Lower leg skin (tissue), 4 donors: ENCODE measurements around the gene RSAD2. TPM values are rescaled to one million over a fixed set of nuclear protein-coding genes. Genes with fewer than 3 reads are reported as not detected.
A peak's percentile ranks its signal among the peaks of the same experiment; 100 is the strongest.
"Not testable (repeated sequence)": the region's sequence is repeated elsewhere in the genome, so short reads cannot be mapped to it uniquely, and the experiment has no call there.

ENCODE experiments used
- DNase-seq, 2 donors: peaks; one replicate each; pipeline ENCODE4 v3.0.0-alpha.2; 2019; ENCODE audit warnings: low spot score in 2 of 2
- H3K4me3 ChIP-seq: fragments of 200-600 bp; sonication (generic); 2 replicates; pipeline ENCODE4 v1.5.1; 2017; ENCODE audit warnings: mild to moderate bottlenecking, low read depth; ENCODE audit not compliant: poor library complexity, severe bottlenecking
- POLR2A ChIP-seq, 2 donors: fragments of 450-650 bp; IDR thresholded peaks; one replicate each; pipeline ENCODE4 v1.6.1; 2016 to 2017; ENCODE audit warnings: antibody characterized with exemption in 2 of 2, mild to moderate bottlenecking in 1 of 2, moderate library complexity in 1 of 2
- WGBS, 2 donors: methylation state at CpG; one replicate each; pipeline ENCODE4 v1.1.5; 2018; 5-methylcytosine and 5-hydroxymethylcytosine counted together
- intact Hi-C: fragments of 100-400 bp; cut with DNase I; formaldehyde crosslinking; loops from one replicate; pipeline ENCODE4 v1.15.0; 2023; ENCODE audit warnings: low total_unique reads
- total RNA-seq, 4 donors: library from RNA; depleted of rRNA; stranded (reverse); fragments of >200 nt; gene quantifications; one replicate each; pipeline ENCODE4 v1.1.0, GENCODE V29; 2016
- TF ChIP-seq, protein P1 (sequence below), 3 donors: fragments of 450-650 bp; IDR thresholded peaks; one replicate each; pipeline ENCODE4 v1.5.1; 2016; ENCODE audit warnings: antibody characterized with exemption in 3 of 3, mild to moderate bottlenecking in 3 of 3, moderate library complexity in 2 of 3

The RSAD2 gene
- total RNA-seq, 4 donors from 2014 or later = 0.08 to 1.5 (median 0.45) TPM; not detected in 1

GRCh38 chr2:6856548-6856920, 21.0 kb upstream of the RSAD2 start:
- 47 to 75% methylated on average over 1 of the region's 1 CpG for WGBS, 2 donors
- no peak for TF ChIP-seq POLR2A (IDR thresholded peaks at IDR 0.05)
- TF ChIP-seq, protein P1, sequence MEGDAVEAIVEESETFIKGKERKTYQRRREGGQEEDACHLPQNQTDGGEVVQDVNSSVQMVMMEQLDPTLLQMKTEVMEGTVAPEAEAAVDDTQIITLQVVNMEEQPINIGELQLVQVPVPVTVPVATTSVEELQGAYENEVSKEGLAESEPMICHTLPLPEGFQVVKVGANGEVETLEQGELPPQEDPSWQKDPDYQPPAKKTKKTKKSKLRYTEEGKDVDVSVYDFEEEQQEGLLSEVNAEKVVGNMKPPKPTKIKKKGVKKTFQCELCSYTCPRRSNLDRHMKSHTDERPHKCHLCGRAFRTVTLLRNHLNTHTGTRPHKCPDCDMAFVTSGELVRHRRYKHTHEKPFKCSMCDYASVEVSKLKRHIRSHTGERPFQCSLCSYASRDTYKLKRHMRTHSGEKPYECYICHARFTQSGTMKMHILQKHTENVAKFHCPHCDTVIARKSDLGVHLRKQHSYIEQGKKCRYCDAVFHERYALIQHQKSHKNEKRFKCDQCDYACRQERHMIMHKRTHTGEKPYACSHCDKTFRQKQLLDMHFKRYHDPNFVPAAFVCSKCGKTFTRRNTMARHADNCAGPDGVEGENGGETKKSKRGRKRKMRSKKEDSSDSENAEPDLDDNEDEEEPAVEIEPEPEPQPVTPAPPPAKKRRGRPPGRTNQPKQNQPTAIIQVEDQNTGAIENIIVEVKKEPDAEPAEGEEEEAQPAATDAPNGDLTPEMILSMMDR (IDR thresholded peaks at IDR 0.05) = no peak
- intact Hi-C loops = no loop called here

DNA sequence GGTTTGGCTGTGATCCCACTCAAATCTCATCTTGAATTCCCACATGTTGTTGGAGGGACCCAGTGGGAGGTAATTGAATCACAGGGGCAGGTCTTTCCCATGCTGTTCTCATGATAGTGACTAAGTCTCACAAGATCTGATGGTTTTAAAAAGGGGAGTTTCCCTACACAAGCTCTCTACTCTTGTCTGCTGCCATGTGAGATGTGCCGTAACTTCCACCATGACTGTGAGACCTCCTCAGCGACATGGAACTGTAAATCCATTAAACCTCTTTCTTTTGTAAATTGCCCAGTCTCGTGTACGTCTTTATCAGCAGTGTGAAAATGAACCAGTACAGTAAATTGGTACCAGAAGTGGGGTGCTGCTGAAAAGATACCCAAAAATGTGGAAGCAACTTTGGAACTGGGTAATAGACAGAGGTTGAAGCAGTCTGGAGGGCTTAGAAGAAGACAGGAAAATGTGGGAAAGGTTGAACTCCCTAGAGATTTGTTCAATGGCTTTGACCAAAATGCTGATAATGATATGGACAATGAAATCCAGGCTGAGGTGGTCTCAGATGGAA, 19.0 kb upstream of the RSAD2 start:
- H3K4me3 ChIP-seq, DNase-seq, intact Hi-C loops: not testable (repeated sequence)
- 98% methylated on average over 4 of the region's 4 CpGs for WGBS, 2 donors

More at GRCh38 chr2:6856548-6856920, 21.0 kb upstream of the RSAD2 start:
- no peak overlapping the region for H3K4me3 ChIP-seq
- no peak for DNase-seq

GRCh38 chr2:6860296-6860695, 17.3 kb upstream of the RSAD2 start:
- no peak overlapping the region for H3K4me3 ChIP-seq
- TF ChIP-seq, protein P1 (IDR thresholded peaks at IDR 0.05) = no peak
- no peak for TF ChIP-seq POLR2A (IDR thresholded peaks at IDR 0.05)
- 95 to 100% methylated on average over 3 of the region's 3 CpGs for WGBS, 2 donors
- no peak for DNase-seq
- intact Hi-C loops = no loop called here

DNA sequence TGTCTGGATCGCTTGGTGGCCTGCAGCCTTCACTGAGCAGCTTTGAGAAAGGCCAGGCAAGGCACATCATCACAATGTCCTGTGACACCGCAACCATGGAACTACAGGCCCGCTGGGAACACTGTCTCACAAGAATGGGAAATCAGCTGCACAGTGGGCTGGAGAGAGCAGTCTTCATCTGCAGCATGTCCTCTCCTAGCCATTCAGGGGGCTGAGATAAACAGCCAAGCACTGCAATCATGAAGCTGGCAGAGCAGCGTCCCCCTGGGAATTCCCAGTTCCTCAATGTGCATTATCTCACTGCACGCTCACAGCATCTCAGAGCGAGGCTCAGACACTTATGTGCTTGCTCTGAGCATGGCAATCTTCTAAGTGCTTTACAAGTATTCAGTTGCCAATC, 13.8 kb upstream of the RSAD2 start:
- WGBS, 2 donors = 88 to 92% methylated on average over 5 to 6 of the region's 6 CpGs
- H3K4me3 ChIP-seq = no peak overlapping the region
- intact Hi-C loops = no loop called here

DNA sequence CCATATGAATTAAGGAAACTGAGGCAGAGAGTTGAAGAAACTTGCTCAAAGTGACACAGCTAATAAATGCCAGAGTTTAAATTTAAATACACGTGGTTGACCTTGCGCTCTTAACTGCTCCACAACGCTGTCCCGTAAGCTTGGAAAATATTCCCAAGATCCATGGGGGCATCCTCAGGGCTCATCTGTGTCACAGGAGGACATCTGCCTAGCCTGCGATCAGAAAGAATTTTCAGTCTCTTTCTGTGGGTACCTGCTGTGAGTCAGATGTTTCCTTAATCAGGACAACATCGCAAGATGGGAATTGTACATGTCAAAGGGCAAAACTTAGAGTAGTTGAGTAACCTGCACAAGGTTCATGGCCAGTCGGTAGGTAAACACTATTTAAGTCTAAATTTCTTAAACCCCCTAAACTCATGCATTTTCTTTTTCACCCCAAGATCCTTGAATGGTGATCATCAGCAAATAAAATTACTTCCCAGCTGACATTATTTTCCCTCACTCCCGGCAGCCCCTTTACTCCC, 13.3 kb upstream of the RSAD2 start:
- 67 to 73% methylated on average over 8 of the region's 8 CpGs for WGBS, 2 donors
- intact Hi-C loops = no loop called here
- no peak overlapping the region for H3K4me3 ChIP-seq
- no peak for DNase-seq
- TF ChIP-seq, protein P1 (IDR thresholded peaks at IDR 0.05) = no peak
- TF ChIP-seq POLR2A (IDR thresholded peaks at IDR 0.05) = no peak

More for the DNA sequence above, 13.8 kb upstream of the RSAD2 start:
- DNase-seq = no peak
- TF ChIP-seq POLR2A (IDR thresholded peaks at IDR 0.05) = no peak
- TF ChIP-seq, protein P1 (IDR thresholded peaks at IDR 0.05) = no peak

- H3K4me3 ChIP-seq = peak overlapping the region; percentile 74
- no peak for DNase-seq
- WGBS, 2 donors = 12 to 21% methylated on average over 11 to 27 of the region's 37 CpGs
- intact Hi-C loops = no loop called here
- TF ChIP-seq, protein P1 (IDR thresholded peaks at IDR 0.05) = no peak
- no peak for TF ChIP-seq POLR2A (IDR thresholded peaks at IDR 0.05)
These were observed 12.6 kb upstream of the RSAD2 start for GRCh38 chr2:6864923-6865345.
